ENCODE data around the gene SNIP1.
A peak's percentile ranks its signal among the peaks of the same experiment; 100 is the strongest.
"Not testable (repeated sequence)": the region's sequence is repeated elsewhere in the genome, so short reads cannot be mapped to it uniquely, and the experiment has no call there.

Gene SNIP1

DNA sequence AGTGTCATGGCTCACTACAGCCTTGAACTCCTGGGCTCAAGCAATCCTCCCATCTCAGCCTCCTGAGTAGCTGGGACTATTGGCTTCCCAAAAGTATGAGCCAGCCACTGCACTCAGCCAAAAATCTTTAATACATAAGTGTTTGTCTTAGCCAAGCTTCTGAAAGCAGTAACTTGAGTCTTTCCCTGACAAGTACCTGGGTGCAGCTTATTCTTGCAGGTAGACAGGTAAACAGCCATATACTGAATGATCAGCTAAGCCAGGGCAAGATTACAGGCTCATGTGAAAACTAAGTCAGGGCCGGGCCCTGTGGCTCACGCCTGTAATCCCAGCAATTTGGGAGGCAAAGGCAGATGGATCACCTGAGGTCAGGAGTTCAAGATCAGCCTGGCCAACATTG lies 47.4 kb downstream of the SNIP1 start:
- no peak for DNase-seq

DNA sequence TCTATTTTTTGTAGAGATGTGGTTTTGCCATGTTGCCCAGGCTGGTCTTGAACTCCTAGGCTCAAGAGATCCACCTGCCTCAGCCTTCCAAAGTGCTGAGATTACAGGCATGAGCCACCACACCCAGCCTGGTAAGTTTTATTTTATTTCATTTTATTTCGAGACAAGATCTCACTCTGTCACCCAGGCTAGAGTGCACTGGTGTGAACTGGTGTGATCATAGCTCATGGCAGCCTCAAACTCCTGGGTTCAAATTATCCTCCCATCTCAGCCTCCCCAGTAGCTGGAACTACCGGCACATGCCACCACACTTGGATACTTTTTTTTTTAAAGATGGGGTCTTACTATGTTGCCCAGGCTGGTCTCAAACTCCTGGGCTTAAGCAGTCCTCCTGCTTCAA lies 51.3 kb downstream of the SNIP1 start:
- DNase-seq = not testable (repeated sequence)

DNA sequence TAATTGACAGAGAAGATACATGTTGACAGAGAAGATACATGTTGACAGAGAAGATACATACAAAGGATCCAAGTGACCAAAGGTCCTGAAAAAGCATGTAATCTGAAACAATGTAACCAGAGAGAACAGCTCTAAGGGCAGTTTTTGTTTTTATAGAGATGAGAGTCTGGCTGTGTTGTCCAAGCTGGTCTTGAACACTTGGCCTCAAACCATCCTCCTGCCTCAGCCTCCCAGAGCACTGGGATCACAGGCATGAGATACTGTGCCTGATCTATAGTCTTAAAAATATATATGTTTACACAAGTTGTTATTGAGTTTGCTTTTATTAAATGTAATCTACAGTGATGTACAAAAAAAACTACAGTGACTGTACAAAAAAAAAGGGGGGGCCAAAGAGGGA lies 52.0 kb downstream of the SNIP1 start:
- DNase-seq = no peak

DNA sequence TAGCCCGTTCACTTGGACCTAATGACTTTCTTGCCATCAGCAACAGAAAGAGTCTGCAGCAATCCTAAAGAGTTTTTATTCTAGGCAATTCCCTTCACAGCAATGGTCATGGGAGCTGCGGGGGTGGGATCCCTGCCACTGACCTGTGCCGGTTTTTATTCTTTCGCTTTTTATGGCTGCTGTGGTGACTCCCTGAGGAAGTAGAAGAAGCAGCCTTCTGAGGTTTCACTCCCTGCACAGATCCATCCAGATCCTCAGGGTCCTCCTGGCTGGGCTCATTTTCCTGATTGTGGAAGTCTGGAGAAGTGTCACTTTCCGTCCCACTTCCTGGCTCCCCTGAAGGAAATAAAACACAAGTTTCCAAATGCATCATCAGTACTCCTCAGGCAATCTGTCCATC lies 52.4 kb downstream of the SNIP1 start:
- DNase-seq = no peak

DNA sequence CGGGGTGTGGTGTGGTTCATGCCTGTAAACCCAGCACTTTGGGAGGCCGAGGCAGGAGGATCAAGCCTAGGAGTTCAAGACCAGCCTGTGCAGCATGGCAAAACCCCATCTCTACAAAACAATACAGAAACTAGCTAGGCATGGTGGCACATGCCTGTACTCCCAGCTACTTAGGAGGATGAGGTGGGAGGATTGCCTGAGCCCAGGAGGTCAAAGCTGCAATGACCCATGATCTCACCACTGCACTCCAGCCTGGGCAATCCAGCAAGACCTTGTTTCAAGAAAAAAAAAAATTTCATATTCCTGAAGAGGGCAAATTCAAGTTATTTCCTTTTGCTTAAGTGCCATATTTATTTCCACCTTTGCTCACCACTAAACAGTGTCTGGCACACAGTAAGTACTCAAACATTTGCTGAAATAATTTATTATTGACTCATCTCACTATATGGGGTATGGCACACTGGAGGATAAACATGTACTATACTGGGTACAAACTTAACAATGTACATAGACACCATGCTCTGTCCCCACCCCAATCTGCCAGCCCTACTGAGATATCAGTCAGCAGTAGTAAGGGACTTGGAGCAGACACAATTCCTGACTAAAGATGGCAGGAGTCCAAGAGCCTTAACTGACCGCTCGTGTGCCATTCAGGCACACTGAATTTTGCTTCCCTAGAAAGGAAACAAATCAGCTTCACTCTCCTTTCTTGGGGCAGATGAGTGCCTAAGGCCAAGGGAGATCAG lies 55.0 kb downstream of the SNIP1 start:
- DNase-seq = no peak

DNA sequence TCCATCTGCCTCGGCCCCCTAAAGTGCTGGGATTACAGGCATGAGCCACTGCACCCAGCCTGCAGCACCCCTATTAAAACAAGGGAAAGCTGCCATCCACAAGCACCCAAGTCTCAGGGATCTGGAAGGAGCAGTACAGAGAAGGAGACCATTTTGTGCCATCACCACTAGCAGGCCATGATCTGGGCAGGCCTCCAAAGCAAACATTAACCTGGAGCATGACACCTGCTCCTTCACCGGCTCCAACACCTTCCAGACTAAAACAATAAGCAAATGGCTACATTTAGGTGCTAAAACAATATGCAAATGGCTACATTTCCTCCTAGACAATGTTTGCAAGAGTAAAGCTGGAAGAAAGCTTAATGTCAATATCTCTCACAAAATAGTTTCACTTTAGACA lies 56.3 kb downstream of the SNIP1 start:
- DNase-seq = no peak

DNA sequence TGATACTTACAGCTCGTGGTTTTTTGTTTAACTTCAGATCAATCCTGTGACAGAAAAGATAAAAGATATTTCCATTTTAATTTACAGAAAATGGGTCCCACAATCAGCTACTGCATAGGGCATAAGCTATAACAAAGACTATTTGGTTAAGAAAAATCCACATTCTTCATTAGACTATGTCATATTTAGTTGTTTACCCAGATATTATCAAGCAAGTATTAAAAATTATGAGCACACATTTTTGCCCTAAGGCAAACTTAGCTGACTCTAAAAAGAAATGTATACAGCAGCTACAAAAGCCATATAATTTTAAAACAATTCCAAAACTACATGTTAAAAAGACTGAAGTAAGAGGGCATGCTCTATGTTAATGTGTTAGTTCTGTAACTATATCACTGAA lies 58.2 kb downstream of the SNIP1 start:
- DNase-seq = no peak

DNA sequence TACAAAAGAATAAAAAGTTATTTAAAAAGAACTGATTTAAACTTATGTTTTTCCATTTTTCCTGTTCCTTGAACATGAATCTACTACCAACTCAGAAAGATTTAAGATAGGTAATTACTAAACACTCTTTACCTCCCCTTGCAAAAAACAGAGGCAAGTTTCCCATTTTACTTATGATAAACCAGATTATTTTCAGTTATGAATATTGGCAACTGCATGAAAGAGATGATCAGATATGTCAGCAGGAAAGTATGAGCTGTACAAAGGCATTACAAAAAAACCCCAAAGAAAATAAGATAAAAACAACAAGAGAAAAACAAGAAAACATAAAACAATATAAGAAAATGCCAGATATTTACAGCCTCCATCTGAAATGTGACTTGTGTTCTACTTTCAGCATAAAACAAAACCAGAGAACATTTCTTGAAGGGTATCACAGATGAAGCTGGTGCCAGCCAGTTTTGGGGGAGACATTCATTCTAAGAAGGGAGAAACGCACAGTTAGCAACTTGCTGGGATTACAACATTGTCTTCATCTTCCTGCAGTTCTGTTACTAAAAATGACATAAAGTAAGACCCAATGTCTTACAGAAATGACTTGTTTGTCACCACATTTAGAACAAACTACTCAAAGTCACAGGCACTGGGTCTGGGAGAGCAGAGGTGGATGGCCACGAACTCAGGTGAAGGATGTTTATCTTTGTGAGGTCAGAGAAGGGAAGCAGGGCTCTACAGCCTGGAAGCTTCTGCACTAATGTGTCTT lies 60.6 kb downstream of the SNIP1 start:
- DNase-seq = peak in 1 of 5 experiments; percentile 73

DNA sequence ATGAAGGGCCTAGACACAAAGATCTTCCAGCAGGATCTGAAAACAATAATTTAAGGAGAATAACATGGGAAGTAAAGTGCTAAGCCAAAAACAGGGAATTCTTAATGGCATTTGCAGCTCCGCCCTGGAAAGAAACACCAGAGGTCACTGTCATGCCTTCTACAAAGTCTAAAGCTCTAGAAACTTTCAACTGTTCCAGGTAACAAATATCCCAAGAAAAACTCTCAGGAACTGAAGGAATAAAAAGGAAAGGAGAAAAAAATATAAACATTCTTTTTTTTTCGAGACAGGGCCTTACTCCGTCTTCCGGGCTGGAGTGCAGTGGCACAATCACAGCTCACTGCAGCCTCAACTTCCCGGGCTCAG lies 66.5 kb downstream of the SNIP1 start:
- no peak for DNase-seq

DNA sequence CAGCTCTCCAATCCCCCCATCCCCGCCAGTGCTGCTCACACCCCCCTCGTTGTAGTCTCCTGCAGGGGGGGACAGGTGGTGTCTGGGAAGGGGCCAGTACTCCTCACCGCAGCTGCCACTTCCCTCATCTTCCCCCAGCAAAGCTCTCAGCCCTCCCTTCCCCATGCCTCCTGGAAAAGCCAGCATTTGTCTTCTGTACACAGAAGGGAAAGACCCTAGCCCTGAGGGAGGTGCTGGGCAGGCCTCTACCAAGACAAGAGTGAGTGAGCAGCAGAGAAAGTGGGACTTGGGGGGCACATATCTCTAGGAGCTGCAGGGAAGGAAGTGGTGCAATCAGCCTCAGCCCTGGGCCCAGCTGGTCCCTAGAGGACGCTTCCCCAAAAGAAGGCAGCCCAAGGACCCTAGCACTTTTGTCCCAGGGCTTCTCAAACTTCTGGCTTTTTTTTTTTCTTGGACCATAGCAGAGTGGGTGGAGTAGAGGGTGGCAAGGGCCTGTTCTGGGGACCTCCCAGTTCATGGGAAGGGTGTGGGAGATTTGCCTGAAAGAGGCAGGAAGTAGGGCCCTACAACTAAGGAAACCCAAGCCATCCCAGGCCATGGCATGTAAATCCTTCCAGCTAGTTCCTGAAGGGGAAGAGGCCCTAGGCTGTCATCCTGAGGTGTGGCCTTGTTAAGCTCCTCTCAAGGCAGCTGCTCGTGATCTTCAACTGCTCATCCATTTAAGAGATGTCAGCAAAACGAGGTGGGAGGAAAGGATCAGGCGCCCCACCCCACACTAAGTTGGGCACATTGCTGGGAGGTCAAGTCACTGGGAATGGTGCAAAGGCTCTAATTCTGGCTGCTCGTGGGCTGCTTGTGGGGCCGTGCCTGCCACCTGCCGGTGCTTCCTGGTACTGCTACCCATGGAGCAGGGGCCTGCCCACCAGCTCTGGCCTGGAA lies 67.1 kb downstream of the SNIP1 start:
- DNase-seq = peak; percentile 61 to 71 (median 67)

DNA sequence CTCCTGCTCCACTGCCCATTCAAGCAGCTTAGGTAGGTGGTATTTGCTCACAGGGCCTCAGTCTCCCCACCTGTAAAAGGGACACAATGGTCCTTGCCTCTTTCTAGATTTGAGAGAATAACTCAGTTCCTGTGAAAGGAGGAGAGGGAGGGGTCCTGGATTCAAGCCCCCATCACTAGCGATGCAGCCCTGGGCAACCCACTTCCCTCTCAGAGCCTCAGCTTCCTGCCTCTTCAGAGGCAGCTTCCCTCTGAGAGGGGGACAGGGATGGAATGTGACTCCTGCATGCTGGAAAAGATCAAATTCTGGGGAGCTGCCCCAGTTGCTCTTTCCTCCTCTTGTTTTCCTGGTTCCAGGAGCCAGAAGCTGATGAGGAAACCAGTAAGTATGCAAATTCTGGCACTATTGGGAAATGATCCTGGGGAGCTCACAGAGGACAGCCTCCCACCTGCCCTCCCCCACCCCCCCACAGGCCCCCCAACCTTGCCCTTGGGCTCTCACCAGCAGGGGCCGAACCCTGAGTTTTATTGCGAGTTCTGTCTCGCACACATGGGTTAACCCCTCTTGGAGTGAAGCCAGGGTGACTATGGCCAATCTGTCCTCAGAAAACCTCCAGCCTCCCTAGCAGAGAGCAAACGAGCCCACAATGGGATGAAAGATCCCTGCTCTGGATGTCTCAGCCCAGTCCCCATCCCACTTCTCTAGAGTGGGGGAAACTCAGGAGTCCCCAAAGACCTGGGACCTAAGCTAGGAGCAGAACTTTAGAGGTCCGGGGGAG lies 68.0 kb downstream of the SNIP1 start:
- DNase-seq = no peak
